ENCODE data around the gene URB2. TPM values are rescaled to one million over a fixed set of nuclear protein-coding genes. Genes with fewer than 3 reads are reported as not detected.
"Not testable (repeated sequence)": the region's sequence is repeated elsewhere in the genome, so short reads cannot be mapped to it uniquely, and the experiment has no call there.

Gene URB2
- 35.4 and 37.5 TPM in 2 replicates for total RNA-seq (2014; rRNA removed; shearing (Covaris generic))

DNA sequence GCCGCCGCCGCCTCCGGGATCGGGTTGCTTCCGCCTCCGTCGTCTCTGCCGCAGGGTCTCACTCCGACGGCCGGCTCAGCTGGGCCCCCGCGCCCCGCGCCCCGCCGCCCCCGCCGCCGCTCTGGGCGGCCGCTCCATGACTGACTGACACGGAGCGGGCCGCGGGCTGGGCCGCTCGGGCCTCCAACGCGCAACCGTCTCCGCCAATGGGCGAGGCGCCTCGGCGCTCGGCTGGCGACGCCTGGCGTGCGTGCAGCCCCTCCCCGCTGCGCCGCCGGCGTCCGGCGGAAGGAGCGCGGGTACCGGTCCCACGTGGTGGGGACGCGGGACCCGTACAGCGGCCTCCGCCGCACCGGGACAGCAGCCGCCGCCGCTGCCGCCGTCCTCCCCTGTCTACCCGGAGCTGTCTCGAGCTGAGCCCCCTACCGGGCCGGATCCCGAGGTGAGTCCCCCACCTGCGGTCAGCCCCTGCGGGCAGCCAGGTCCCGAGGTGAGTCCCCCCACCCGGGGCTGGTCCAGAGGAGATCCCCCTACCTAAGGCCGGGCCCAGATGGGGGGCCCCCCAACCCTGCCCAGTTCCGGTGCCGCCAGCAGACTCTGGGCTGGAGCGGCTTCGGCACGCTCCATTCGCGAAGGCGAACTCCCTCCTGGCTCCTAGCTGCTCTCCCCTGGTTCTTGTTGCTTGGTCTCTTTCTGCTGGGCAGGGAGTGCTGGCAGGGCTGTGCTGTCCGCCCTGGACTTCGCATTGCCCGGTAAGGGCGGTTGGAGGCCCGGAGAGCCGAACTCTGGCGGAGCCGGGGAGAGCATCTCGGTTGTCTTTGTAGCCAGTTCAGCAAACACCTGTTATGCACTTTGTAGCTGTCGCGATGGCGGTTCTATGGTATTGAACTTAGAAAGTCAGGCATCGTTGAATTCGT is at the start of gene URB2, which contains the start of gene TAF5L:
Gene URB2 (plus strand): TSS at position 333 of the 917 bp plus-strand sequence. CDS start 1,387 bp downstream, outside the sequence.
Gene TAF5L (minus strand): TSS at position 208 of the 917 bp plus-strand sequence. CDS start 11,640 bp downstream, outside the sequence.
- Histone ChIP-seq H3K36me3 (replicated peaks; ENCODE audit: control insufficient read depth, insufficient read depth, low read length) (no peaks in the 10 kb centered on the region), H3K27me3 (ENCODE audit: control insufficient read depth, insufficient read depth, low read length) (no peaks in the 10 kb centered on the region), H3K4me3 (ENCODE audit: insufficient read depth, low read depth, low read length) (peak within 1 kb of the TSS; percentile 99)
- peak; percentile 94 for DNase-seq

- Histone ChIP-seq H3K4me3 (ENCODE audit: insufficient read depth, low read depth, low read length) (no peak overlapping the region), H3K36me3 (replicated peaks; ENCODE audit: control insufficient read depth, insufficient read depth, low read length) (no peaks in the 10 kb centered on the region), H3K27me3 (ENCODE audit: control insufficient read depth, insufficient read depth, low read length) (no peaks in the 10 kb centered on the region)
- no peak for DNase-seq
Observed at GRCh38 chr1:229578168-229579058, 47.6 kb upstream of the URB2 start.

GRCh38 chr1:229579059-229579673 is 46.9 kb upstream of the URB2 start:
- no peaks in the 10 kb centered on the region for H3K27me3 ChIP-seq (ENCODE audit: control insufficient read depth, insufficient read depth, low read length)
- H3K4me3 ChIP-seq (ENCODE audit: insufficient read depth, low read depth, low read length), result no peak overlapping the region
- no peak for DNase-seq
- no peaks in the 10 kb centered on the region for H3K36me3 ChIP-seq (replicated peaks; ENCODE audit: control insufficient read depth, insufficient read depth, low read length)

DNA sequence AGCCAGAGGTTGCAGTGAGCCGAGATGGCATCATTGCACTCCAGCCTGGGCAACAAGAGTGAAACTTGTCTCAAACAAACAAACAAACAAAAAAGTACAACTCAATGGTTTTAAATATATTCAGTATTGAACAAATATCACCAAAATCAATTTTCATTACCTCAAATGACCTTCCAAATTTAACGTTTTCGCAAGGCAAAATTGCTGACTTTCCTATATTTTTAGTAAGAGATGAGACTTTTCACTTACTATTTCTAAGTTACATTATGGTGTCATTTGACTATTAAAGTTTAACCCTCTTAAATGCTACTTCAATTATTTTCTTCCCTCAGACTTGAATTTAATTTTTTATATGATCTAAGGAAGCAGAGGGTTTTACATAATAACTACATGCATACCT is 44.6 kb upstream of the URB2 start:
- DNase-seq, result no peak
- Histone ChIP-seq H3K4me3 (ENCODE audit: insufficient read depth, low read depth, low read length) (no peak overlapping the region), H3K36me3 (replicated peaks; ENCODE audit: control insufficient read depth, insufficient read depth, low read length) (no peaks in the 10 kb centered on the region), H3K27me3 (ENCODE audit: control insufficient read depth, insufficient read depth, low read length) (no peaks in the 10 kb centered on the region)

DNA sequence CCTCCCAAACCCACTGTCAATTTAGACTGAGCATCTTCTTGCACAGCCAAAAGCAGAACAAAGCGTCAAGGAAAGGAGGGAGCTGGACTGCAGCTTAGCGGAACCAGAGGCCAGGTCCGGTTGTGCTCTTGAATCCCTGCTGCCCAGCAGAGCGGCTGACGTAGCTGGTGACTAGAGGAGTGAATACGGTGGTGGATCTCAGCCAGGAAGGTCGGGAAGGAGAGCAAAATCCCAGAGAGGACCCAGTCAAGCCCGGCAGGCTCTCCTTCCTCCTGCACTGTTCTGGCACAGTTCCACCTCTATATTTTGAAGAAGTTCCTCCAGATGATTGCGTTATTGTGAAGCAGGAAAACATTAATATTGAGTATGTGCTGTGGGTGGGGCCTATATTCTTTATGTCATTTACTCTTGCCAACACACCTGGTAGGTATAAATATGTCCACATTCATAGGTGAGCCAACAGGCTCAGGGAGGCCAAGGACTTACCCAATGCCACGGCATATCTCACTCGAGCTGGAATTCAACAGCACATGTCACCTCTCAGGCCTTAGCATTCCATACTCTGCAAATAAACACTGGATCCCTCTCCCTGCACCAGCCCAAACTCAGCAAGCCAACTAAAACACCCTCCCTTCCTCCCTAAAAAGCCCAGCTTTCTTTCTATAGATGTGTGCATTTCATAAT is 43.9 kb upstream of the URB2 start:
- H3K27me3 ChIP-seq (ENCODE audit: control insufficient read depth, insufficient read depth, low read length), result no peaks in the 10 kb centered on the region
- H3K36me3 ChIP-seq (replicated peaks; ENCODE audit: control insufficient read depth, insufficient read depth, low read length), result no peaks in the 10 kb centered on the region
- no peak overlapping the region for H3K4me3 ChIP-seq (ENCODE audit: insufficient read depth, low read depth, low read length)
- no peak for DNase-seq

DNA sequence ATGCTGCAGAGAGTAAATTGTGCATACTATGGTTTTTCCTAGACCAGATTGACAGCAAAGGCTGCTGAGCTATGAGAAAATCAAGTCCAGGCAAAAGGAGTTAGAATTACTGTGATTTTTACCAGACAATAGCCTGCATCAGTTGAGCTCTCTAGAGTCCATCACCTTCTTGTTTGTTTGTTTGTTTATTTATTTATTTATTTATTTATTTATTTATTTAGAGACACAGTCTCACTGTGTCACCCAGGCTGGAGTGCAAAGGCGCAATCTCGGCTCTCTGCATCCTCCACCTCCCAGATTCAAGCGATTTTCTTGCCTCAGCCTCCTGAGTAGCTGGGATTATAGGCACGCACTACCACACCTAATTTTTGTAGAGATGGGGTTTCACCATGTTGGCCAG is 43.3 kb upstream of the URB2 start:
- Histone ChIP-seq H3K36me3 (replicated peaks; ENCODE audit: control insufficient read depth, insufficient read depth, low read length) (no peaks in the 10 kb centered on the region), H3K4me3 (ENCODE audit: insufficient read depth, low read depth, low read length) (no peak overlapping the region), H3K27me3 (ENCODE audit: control insufficient read depth, insufficient read depth, low read length) (no peaks in the 10 kb centered on the region)
- no peak for DNase-seq

DNA sequence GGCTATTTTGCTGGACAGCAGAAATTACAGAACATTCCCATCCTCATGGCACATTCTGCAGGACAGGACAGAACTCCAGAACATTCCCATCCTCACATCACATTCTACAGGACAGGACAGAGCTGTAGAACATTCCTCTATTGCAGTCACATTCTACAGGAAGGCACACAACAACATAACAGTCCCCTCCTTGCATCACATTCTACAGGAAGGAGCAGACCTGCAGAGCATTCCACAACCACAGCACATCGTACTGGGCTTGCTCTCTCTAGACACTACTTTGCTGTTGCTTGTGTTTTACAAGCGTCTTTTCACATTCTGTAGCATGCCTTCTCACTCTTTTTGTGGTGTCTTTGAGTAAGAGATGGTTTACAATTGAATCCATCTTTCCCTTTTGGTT is 40.7 kb upstream of the URB2 start:
- no peak overlapping the region for H3K4me3 ChIP-seq (ENCODE audit: insufficient read depth, low read depth, low read length)
- DNase-seq, result no peak

DNA sequence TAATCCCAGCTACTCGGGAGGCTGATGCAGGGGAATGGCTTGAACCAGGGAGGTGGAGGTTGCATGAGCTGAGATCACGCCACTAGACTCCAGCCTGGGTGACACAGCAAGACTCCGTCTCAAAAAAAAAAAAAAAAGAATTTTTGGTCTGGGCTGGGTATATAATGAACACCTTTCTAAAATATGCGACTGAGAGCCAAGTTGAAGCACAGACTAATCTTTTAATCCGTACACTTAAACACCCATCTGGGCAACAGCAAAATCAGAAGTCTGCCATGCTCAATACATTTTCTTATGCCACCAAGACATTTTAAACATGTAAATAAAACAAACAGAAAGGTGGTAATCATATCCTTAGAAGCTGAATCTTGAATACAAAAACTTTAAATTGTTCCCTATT is 35.9 kb upstream of the URB2 start:
- no peaks in the 10 kb centered on the region; the same call in 1 of the 2 replicates for H3K36me3 ChIP-seq (replicated peaks; ENCODE audit: control insufficient read depth, insufficient read depth, low read length)
- DNase-seq, result no peak
- no peaks in the 10 kb centered on the region for H3K27me3 ChIP-seq (ENCODE audit: control insufficient read depth, insufficient read depth, low read length)
- H3K4me3 ChIP-seq (ENCODE audit: insufficient read depth, low read depth, low read length), result no peak overlapping the region

More for the DNA sequence above, 40.7 kb upstream of the URB2 start:
- Histone ChIP-seq H3K36me3 (replicated peaks; ENCODE audit: control insufficient read depth, insufficient read depth, low read length) (no peaks in the 10 kb centered on the region), H3K27me3 (ENCODE audit: control insufficient read depth, insufficient read depth, low read length) (no peaks in the 10 kb centered on the region)

DNA sequence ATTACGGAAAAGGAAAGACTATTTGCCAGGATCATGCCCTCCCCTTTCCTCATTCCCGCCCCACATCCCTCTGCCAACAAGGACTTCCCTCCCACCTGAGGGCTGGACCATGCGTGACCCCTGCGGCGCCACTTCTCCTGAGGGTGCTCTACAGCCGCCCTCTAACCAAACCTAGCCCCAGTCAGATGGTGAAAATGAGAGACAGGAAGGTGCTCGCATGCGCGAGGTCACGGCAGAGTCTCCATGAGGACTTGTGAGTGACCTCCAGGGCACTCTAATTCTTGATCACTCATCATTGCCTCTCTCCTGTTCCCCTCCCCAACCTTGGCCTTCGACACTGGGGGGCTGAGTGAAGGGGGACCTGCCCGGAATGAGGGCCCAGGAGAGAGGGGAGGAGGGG is 32.2 kb upstream of the URB2 start:
- H3K4me3 ChIP-seq (ENCODE audit: insufficient read depth, low read depth, low read length), result no peak overlapping the region
- DNase-seq, result no peak

DNA sequence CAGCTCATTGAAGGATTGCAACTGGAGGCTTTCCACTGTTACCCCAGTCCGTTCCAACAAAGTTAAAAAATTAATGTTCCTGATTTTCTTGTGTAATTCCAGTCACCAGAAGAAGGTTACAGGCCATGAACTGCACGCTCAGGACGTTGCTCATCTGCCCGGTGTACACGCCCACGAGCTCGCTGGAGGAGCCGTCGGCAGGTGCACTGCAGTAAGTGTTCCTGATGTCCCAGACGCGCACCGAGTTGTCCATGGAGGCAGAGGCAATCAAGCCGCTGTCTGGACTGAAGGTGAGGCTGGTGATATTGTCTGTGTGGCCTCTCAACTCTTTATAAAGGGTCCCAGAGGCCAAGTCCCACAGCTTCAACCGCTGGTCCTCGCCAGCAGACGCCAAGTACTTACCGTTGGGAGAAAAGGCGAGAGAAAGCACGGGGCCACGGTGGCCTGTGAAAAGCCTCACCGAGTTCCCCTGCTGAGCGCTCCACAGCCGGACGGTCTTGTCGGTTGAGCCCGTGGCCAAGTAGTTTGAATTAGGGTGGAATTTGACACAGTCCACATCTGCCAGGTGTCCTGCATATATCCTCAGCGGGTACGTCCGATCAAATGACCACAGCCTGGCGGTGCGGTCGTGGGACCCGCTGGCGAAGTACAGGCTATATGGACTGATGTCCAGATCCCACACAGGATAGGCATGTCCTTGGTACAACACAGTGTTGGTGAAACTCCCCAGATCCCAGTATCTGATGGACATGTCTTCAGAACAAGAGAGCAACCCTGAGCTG is 31.6 kb upstream of the URB2 start:
- no peak for DNase-seq
- Histone ChIP-seq H3K27me3 (ENCODE audit: control insufficient read depth, insufficient read depth, low read length) (no peaks in the 10 kb centered on the region), H3K36me3 (replicated peaks; ENCODE audit: control insufficient read depth, insufficient read depth, low read length) (no peaks in the 10 kb centered on the region; the same call in 1 of the 2 replicates), H3K4me3 (ENCODE audit: insufficient read depth, low read depth, low read length) (no peak overlapping the region)

More for the DNA sequence above, 32.2 kb upstream of the URB2 start:
- Histone ChIP-seq H3K36me3 (replicated peaks; ENCODE audit: control insufficient read depth, insufficient read depth, low read length) (no peaks in the 10 kb centered on the region; the same call in 1 of the 2 replicates), H3K27me3 (ENCODE audit: control insufficient read depth, insufficient read depth, low read length) (no peaks in the 10 kb centered on the region)

DNA sequence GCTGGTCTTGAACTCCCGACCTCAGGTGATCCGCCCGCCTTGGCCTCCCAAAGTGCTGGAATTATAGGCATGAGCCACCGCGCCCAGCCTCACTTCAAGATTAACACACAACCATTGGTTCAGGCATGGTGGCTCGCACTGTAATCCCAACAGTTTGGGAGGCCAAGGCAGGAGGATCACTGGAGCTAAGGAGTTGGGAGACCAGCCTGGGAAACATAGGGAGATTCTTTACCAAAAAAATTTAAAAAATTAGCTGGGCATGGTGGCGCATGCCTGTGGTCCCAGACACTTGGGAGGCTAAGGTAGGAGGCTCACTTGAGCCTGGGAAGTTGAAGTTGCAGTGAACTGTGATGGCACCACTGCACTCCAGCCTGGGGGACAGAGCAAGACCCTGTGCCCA is 30.2 kb upstream of the URB2 start:
- H3K27me3 ChIP-seq (ENCODE audit: control insufficient read depth, insufficient read depth, low read length); H3K4me3 ChIP-seq (ENCODE audit: insufficient read depth, low read depth, low read length); DNase-seq; H3K36me3 ChIP-seq (replicated peaks; ENCODE audit: control insufficient read depth, insufficient read depth, low read length): not testable (repeated sequence)

- DNase-seq, result no peak
- peaks cover 2% of the 10 kb centered on the region for H3K36me3 ChIP-seq (replicated peaks; ENCODE audit: control insufficient read depth, insufficient read depth, low read length)
- H3K27me3 ChIP-seq (ENCODE audit: control insufficient read depth, insufficient read depth, low read length), result no peaks in the 10 kb centered on the region
- no peak overlapping the region for H3K4me3 ChIP-seq (ENCODE audit: insufficient read depth, low read depth, low read length)
Observed at GRCh38 chr1:229596925-229597699, 28.9 kb upstream of the URB2 start.

DNA sequence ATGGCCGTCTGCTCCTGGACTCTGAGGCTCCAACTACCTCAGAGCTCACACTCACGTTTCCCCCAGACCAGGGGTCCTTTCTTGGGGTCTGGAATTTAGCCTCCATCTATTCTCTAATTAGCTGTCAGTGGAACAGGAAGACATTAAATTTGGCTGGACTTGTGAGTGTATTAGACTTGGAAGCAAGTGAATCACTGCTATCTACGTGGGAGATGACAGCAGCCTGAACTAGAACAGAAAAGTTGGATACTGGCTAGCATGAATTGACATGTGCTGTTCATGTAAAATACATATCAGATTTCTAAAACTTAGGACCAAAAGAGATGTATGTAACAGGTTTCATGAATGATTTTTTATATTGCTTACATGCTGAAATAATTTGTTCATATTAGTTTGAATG is 28.2 kb upstream of the URB2 start:
- no peak overlapping the region for H3K4me3 ChIP-seq (ENCODE audit: insufficient read depth, low read depth, low read length)
- H3K36me3 ChIP-seq (replicated peaks; ENCODE audit: control insufficient read depth, insufficient read depth, low read length), result peaks cover 6% of the 10 kb centered on the region
- no peak for DNase-seq
- no peaks in the 10 kb centered on the region for H3K27me3 ChIP-seq (ENCODE audit: control insufficient read depth, insufficient read depth, low read length)
